Parathyroid adenoma (tissue), 2 donors: ENCODE measurements around the gene MYO18B.

ENCODE experiments used
- H2AFZ ChIP-seq: fragments of 300-600 bp; sonication (generic); one replicate; pipeline ENCODE4 v1.7.0; 2017; ENCODE audit warnings: antibody characterized with exemption, mild to moderate bottlenecking
- H3K27ac ChIP-seq: fragments of 300-600 bp; sonication (generic); one replicate; pipeline ENCODE4 v1.7.0; 2017
- H3K27me3 ChIP-seq: fragments of 300-600 bp; sonication (generic); one replicate; pipeline ENCODE4 v1.7.0; 2017; ENCODE audit warnings: low read length; ENCODE audit not compliant: control insufficient read depth, insufficient read depth
- H3K36me3 ChIP-seq: fragments of 300-600 bp; sonication (generic); one replicate; pipeline ENCODE4 v1.7.0; 2017; ENCODE audit warnings: low read length; ENCODE audit not compliant: control insufficient read depth, insufficient read depth
- H3K4me1 ChIP-seq: fragments of 300-600 bp; sonication (generic); one replicate; pipeline ENCODE4 v1.7.0; 2017; ENCODE audit warnings: control low read depth
- H3K4me2 ChIP-seq: fragments of 300-600 bp; sonication (generic); one replicate; pipeline ENCODE4 v1.7.0; 2017; ENCODE audit warnings: low read length
- H3K4me3 ChIP-seq: fragments of 300-600 bp; sonication (generic); one replicate; pipeline ENCODE4 v1.7.0; 2017; ENCODE audit warnings: low read depth, low read length
- H3K79me2 ChIP-seq: fragments of 300-600 bp; sonication (generic); one replicate; pipeline ENCODE4 v1.7.0; 2017; ENCODE audit warnings: control low read depth
- H3K9ac ChIP-seq: fragments of 300-600 bp; sonication (generic); one replicate; pipeline ENCODE4 v1.7.0; 2017; ENCODE audit warnings: mild to moderate bottlenecking
- H3K9me3 ChIP-seq: fragments of 300-600 bp; sonication (generic); one replicate; pipeline ENCODE4 v1.7.0; 2017; ENCODE audit warnings: low read length; ENCODE audit not compliant: control insufficient read depth
- TF ChIP-seq, protein P1 (sequence below): fragments of 300-600 bp; sonication (generic); IDR thresholded peaks from one replicate; pipeline ENCODE4 v1.7.0; 2017; ENCODE audit warnings: antibody characterized with exemption, mild to moderate bottlenecking
- donor health status: primary hyperparathyroidism.

MYO18B gene

GRCh38 chr22:25824828-25825423, 82.9 kb downstream of the MYO18B start:
- Histone ChIP-seq H3K4me3 (no peak overlapping the region), H3K9ac (no peak overlapping the region), H2AFZ (no peak overlapping the region), H3K36me3 (no peaks in the 10 kb centered on the region), H3K9me3 (no peaks in the 10 kb centered on the region), H3K79me2 (no peaks in the 10 kb centered on the region), H3K4me1 (no peaks in the 10 kb centered on the region), H3K27ac (no peak overlapping the region), H3K27me3 (no peaks in the 10 kb centered on the region), H3K4me2 (no peak overlapping the region)
- TF ChIP-seq, protein P1, sequence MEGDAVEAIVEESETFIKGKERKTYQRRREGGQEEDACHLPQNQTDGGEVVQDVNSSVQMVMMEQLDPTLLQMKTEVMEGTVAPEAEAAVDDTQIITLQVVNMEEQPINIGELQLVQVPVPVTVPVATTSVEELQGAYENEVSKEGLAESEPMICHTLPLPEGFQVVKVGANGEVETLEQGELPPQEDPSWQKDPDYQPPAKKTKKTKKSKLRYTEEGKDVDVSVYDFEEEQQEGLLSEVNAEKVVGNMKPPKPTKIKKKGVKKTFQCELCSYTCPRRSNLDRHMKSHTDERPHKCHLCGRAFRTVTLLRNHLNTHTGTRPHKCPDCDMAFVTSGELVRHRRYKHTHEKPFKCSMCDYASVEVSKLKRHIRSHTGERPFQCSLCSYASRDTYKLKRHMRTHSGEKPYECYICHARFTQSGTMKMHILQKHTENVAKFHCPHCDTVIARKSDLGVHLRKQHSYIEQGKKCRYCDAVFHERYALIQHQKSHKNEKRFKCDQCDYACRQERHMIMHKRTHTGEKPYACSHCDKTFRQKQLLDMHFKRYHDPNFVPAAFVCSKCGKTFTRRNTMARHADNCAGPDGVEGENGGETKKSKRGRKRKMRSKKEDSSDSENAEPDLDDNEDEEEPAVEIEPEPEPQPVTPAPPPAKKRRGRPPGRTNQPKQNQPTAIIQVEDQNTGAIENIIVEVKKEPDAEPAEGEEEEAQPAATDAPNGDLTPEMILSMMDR = no peak

GRCh38 chr22:25827415-25827814, 85.4 kb downstream of the MYO18B start:
- no peaks in the 10 kb centered on the region for H3K9me3 ChIP-seq
- TF ChIP-seq, protein P1 = no peak
- H3K9ac ChIP-seq = no peak overlapping the region

DNA sequence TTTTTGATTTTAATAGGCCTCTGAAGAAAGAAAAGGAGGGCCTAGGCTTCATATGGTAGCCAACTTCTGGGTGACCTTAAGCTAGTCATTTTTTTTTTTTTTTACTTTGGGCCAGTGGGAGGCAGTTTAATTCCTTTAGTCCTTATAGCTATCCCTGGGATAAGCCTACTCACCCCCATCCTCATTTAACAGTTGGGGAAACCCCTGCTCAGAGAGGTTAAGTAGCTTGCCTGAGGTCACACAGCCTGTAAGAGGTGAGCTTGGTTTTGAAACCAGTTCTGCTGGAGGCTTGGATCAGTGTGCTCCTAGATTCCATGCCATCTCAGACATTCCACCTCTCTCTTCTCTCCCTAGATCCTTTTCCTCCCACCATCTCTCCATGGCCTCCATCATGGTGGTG, 86.4 kb downstream of the MYO18B start:
- no peak overlapping the region for H3K9ac ChIP-seq
- H3K27me3 ChIP-seq = no peaks in the 10 kb centered on the region
- no peak overlapping the region for H2AFZ ChIP-seq
- no peaks in the 10 kb centered on the region for H3K79me2 ChIP-seq
- no peak overlapping the region for H3K4me3 ChIP-seq
- no peaks in the 10 kb centered on the region for H3K9me3 ChIP-seq
- H3K27ac ChIP-seq = no peak overlapping the region
- TF ChIP-seq, protein P1 = no peak
- no peaks in the 10 kb centered on the region for H3K36me3 ChIP-seq
- no peak overlapping the region for H3K4me2 ChIP-seq
- no peaks in the 10 kb centered on the region for H3K4me1 ChIP-seq

More at GRCh38 chr22:25827415-25827814, 85.4 kb downstream of the MYO18B start:
- H3K27me3 ChIP-seq = no peaks in the 10 kb centered on the region
- H3K4me3 ChIP-seq = no peak overlapping the region
- no peak overlapping the region for H2AFZ ChIP-seq
- no peaks in the 10 kb centered on the region for H3K79me2 ChIP-seq
- no peaks in the 10 kb centered on the region for H3K36me3 ChIP-seq
- no peaks in the 10 kb centered on the region for H3K4me1 ChIP-seq
- H3K27ac ChIP-seq = no peak overlapping the region
- H3K4me2 ChIP-seq = no peak overlapping the region

GRCh38 chr22:25829237-25829636, 87.2 kb downstream of the MYO18B start:
- H3K36me3 ChIP-seq = no peaks in the 10 kb centered on the region
- TF ChIP-seq, protein P1 = no peak
- no peak overlapping the region for H3K4me3 ChIP-seq
- H3K79me2 ChIP-seq = no peaks in the 10 kb centered on the region
- no peak overlapping the region for H3K4me2 ChIP-seq
- no peak overlapping the region for H2AFZ ChIP-seq
- H3K27me3 ChIP-seq = no peaks in the 10 kb centered on the region
- no peak overlapping the region for H3K27ac ChIP-seq
- no peak overlapping the region for H3K9ac ChIP-seq
- H3K4me1 ChIP-seq = no peaks in the 10 kb centered on the region
- no peaks in the 10 kb centered on the region for H3K9me3 ChIP-seq
